WTC11 (cell line): ENCODE data around the gene B4GALT6. TPM values are rescaled to one million over a fixed set of nuclear protein-coding genes. Genes with fewer than 3 reads are reported as not detected.

Experiments used
- ATAC-seq: fragments of 200-7000 bp; cut with Tn5 transposase; 2 replicates; pipeline ENCODE4 v1.10.0; 2021; ENCODE audit warnings: mild to moderate bottlenecking, moderate library complexity
- CTCF ChIA-PET: fragments of 300-600 bp; sonication (Branson Sonifier 250); formaldehyde crosslinking; loops from one replicate; lab custom pipeline; 2021; ENCODE audit warnings: antibody characterized with exemption; lab: Charles Lee
- POLR2A ChIA-PET: fragments of 350-600 bp; sonication (Branson Sonifier 250); formaldehyde crosslinking; loops from one replicate; lab custom pipeline; 2021; ENCODE audit warnings: antibody characterized with exemption; lab: Charles Lee
- DNase-seq: peaks from one replicate; pipeline ENCODE4 v3.0.0; 2021; ENCODE audit warnings: low spot score
- H3K27ac Mint-ChIP-seq: 2 replicates; pipeline ENCODE4 v1.8.0; 2021; ENCODE audit warnings: mixed read lengths
- H3K27me3 Mint-ChIP-seq: 2 replicates; pipeline ENCODE4 v1.8.0; 2021; ENCODE audit warnings: low read depth, mild to moderate bottlenecking, moderate library complexity, mixed read lengths
- H3K36me3 Mint-ChIP-seq: 2 replicates; pipeline ENCODE4 v1.8.0; 2021; ENCODE audit warnings: mixed read lengths
- H3K4me1 Mint-ChIP-seq: 2 replicates; pipeline ENCODE4 v1.8.0; 2022; ENCODE audit warnings: mixed read lengths
- H3K4me3 Mint-ChIP-seq: 2 replicates; pipeline ENCODE4 v1.8.0; 2021; ENCODE audit warnings: mild to moderate bottlenecking, moderate library complexity, mixed read lengths
- H3K9me3 Mint-ChIP-seq: 2 replicates; pipeline ENCODE4 v1.8.0; 2021; ENCODE audit warnings: mixed read lengths
- ATF1 ChIP-seq: sonication (generic); formaldehyde crosslinking; IDR thresholded peaks from 2 replicates; pipeline ENCODE4 v1.8.1; 2023; ENCODE audit warnings: mild to moderate bottlenecking, moderate library complexity, missing genetic modification reagents
- ESRRA ChIP-seq: sonication (generic); formaldehyde crosslinking; IDR thresholded peaks from 2 replicates; pipeline ENCODE4 v1.8.1; 2022; ENCODE audit warnings: mild to moderate bottlenecking, missing genetic modification reagents, borderline replicate concordance
- ETV6 ChIP-seq: sonication (generic); formaldehyde crosslinking; IDR thresholded peaks from 2 replicates; pipeline ENCODE4 v1.8.1; 2022; ENCODE audit warnings: mild to moderate bottlenecking, missing genetic modification reagents
- FOXK1 ChIP-seq: sonication (generic); formaldehyde crosslinking; IDR thresholded peaks from 2 replicates; pipeline ENCODE4 v1.8.0; 2022; ENCODE audit warnings: mild to moderate bottlenecking, moderate library complexity, missing genetic modification reagents
- JAZF1 ChIP-seq: fragments of 250-450 bp; sonication (Bioruptor Pico); IDR thresholded peaks from 2 replicates; pipeline ENCODE4 v1.9.0; 2021; ENCODE audit warnings: moderate library complexity, mild to moderate bottlenecking, inconsistent platforms
- JUN ChIP-seq: sonication (generic); formaldehyde crosslinking; IDR thresholded peaks from 2 replicates; pipeline ENCODE4 v1.8.0; 2023; ENCODE audit warnings: mild to moderate bottlenecking, missing genetic modification reagents
- MXD4 ChIP-seq: fragments of 250-450 bp; sonication (Bioruptor Pico); IDR thresholded peaks from 2 replicates; pipeline ENCODE4 v1.8.0; 2021; ENCODE audit warnings: mild to moderate bottlenecking, moderate library complexity, borderline replicate concordance
- NFYB ChIP-seq: sonication (generic); formaldehyde crosslinking; conservative IDR thresholded peaks from 2 replicates; pipeline ENCODE4 v1.8.0; 2022; ENCODE audit warnings: low read depth, missing genetic modification reagents
- NR1H2 ChIP-seq: sonication (generic); formaldehyde crosslinking; IDR thresholded peaks from 2 replicates; pipeline ENCODE4 v1.9.0; 2021; ENCODE audit warnings: mild to moderate bottlenecking, moderate library complexity, missing genetic modification reagents
- SOX15 ChIP-seq: fragments of 250-450 bp; sonication (Bioruptor Pico); IDR thresholded peaks from 2 replicates; pipeline ENCODE4 v1.9.0; 2021; ENCODE audit warnings: mild to moderate bottlenecking
- TCF7 ChIP-seq: sonication (generic); formaldehyde crosslinking; IDR thresholded peaks from 2 replicates; pipeline ENCODE4 v1.8.0; 2022; ENCODE audit warnings: mild to moderate bottlenecking, low read depth, missing genetic modification reagents, moderate library complexity
- TEAD1 ChIP-seq: sonication (generic); formaldehyde crosslinking; IDR thresholded peaks from 2 replicates; pipeline ENCODE4 v1.8.0; 2022; ENCODE audit warnings: mild to moderate bottlenecking, missing genetic modification reagents
- ZNF121 ChIP-seq: sonication (generic); formaldehyde crosslinking; IDR thresholded peaks from 2 replicates; pipeline ENCODE4 v1.8.0; 2023; ENCODE audit warnings: missing genetic modification reagents
- ZNF138 ChIP-seq: sonication (generic); formaldehyde crosslinking; conservative IDR thresholded peaks from 2 replicates; pipeline ENCODE4 v1.8.1; 2022; ENCODE audit warnings: mild to moderate bottlenecking, moderate library complexity, missing genetic modification reagents
- ZNF263 ChIP-seq: sonication (generic); formaldehyde crosslinking; IDR thresholded peaks from 2 replicates; pipeline ENCODE4 v1.8.1; 2022; ENCODE audit warnings: low read depth, mild to moderate bottlenecking, moderate library complexity, missing genetic modification reagents
- total RNA-seq: library from RNA; stranded (reverse); gene quantifications from 3 replicates; pipeline ENCODE4 v1.2.3, GENCODE V29; 2021
- TF ChIP-seq, protein P1 (sequence below): sonication (generic); formaldehyde crosslinking; IDR thresholded peaks from 2 replicates; pipeline ENCODE4 v1.8.0; 2023; ENCODE audit warnings: missing genetic modification reagents, mild to moderate bottlenecking, borderline replicate concordance
- TF ChIP-seq, protein P2 (sequence below): sonication (generic); formaldehyde crosslinking; IDR thresholded peaks from 2 replicates; pipeline ENCODE4 v1.8.1; 2022; ENCODE audit warnings: low read depth, missing genetic modification reagents, borderline replicate concordance
- TF ChIP-seq, protein P3 (sequence below): sonication (generic); formaldehyde crosslinking; IDR thresholded peaks from 2 replicates; pipeline ENCODE4 v1.8.1; 2022; ENCODE audit warnings: missing genetic modification reagents, borderline replicate concordance
- TF ChIP-seq, protein P4 (sequence below): sonication (generic); formaldehyde crosslinking; IDR thresholded peaks from 2 replicates; pipeline ENCODE4 v1.8.1; 2023; ENCODE audit warnings: mild to moderate bottlenecking, missing genetic modification reagents, borderline replicate concordance
- TF ChIP-seq, protein P5 (sequence below): sonication (generic); formaldehyde crosslinking; IDR thresholded peaks from 2 replicates; pipeline ENCODE4 v1.8.1; 2022; ENCODE audit warnings: mild to moderate bottlenecking, missing genetic modification reagents, moderate library complexity, borderline replicate concordance
- TF ChIP-seq, protein P6 (sequence below): sonication (generic); formaldehyde crosslinking; conservative IDR thresholded peaks from 2 replicates; pipeline ENCODE4 v1.8.1; 2022; ENCODE audit warnings: mild to moderate bottlenecking, missing genetic modification reagents

The B4GALT6 gene
- total RNA-seq, 1 experiment from 2014 or later: 50.6 TPM

DNA sequence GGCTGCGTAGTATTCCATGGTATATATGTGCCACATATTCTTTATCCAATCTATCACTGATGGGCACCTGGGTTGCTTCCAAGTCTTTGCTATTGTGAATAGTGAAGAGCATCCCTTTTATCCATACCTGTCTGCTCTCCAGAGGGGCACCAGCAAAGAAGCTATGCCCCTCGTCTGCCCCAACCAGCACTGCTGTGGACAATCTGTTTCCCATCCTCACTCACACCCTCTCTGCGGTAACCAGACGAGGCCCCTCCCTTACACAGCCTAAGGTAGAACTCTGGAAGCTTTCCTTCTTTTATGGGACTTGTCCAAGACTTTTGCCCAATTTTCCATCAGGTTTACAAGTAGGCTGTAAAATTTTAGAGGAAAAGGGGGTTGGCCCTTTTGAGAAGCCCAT is 67.8 kb downstream of the B4GALT6 start (continued):
- TF ChIP-seq, protein P1, sequence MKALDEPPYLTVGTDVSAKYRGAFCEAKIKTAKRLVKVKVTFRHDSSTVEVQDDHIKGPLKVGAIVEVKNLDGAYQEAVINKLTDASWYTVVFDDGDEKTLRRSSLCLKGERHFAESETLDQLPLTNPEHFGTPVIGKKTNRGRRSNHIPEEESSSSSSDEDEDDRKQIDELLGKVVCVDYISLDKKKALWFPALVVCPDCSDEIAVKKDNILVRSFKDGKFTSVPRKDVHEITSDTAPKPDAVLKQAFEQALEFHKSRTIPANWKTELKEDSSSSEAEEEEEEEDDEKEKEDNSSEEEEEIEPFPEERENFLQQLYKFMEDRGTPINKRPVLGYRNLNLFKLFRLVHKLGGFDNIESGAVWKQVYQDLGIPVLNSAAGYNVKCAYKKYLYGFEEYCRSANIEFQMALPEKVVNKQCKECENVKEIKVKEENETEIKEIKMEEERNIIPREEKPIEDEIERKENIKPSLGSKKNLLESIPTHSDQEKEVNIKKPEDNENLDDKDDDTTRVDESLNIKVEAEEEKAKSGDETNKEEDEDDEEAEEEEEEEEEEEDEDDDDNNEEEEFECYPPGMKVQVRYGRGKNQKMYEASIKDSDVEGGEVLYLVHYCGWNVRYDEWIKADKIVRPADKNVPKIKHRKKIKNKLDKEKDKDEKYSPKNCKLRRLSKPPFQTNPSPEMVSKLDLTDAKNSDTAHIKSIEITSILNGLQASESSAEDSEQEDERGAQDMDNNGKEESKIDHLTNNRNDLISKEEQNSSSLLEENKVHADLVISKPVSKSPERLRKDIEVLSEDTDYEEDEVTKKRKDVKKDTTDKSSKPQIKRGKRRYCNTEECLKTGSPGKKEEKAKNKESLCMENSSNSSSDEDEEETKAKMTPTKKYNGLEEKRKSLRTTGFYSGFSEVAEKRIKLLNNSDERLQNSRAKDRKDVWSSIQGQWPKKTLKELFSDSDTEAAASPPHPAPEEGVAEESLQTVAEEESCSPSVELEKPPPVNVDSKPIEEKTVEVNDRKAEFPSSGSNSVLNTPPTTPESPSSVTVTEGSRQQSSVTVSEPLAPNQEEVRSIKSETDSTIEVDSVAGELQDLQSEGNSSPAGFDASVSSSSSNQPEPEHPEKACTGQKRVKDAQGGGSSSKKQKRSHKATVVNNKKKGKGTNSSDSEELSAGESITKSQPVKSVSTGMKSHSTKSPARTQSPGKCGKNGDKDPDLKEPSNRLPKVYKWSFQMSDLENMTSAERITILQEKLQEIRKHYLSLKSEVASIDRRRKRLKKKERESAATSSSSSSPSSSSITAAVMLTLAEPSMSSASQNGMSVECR (CRISPR knock-in tag): no peak
- no peak for TF ChIP-seq NR1H2
- TF ChIP-seq ATF1: no peak
- TF ChIP-seq FOXK1 (CRISPR knock-in tag): no peak
- TF ChIP-seq JAZF1 (CRISPR knock-in tag): no peak
- TF ChIP-seq ESRRA: no peak
- TF ChIP-seq, protein P2, sequence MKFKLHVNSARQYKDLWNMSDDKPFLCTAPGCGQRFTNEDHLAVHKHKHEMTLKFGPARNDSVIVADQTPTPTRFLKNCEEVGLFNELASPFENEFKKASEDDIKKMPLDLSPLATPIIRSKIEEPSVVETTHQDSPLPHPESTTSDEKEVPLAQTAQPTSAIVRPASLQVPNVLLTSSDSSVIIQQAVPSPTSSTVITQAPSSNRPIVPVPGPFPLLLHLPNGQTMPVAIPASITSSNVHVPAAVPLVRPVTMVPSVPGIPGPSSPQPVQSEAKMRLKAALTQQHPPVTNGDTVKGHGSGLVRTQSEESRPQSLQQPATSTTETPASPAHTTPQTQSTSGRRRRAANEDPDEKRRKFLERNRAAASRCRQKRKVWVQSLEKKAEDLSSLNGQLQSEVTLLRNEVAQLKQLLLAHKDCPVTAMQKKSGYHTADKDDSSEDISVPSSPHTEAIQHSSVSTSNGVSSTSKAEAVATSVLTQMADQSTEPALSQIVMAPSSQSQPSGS: no peak

DNA sequence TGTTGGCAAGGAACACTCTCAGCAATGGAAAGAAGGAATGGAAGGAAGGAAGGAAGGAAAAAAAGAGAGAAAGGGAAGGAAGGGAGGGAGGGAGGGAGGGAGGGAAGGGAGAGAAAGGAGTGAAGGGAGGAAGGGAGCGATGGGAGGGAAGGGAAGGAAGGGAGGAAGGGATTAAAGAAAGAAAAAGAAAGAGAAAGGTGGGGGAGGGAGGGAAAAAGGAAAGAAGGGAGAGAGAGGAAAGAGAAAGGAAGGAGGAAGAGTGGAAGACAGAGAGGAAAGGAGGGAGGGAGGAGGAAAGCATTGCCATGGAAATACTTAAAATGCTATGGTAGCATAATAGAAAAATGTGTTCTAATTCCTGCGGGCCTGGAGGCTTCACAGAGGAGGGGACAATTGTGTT is 70.3 kb downstream of the B4GALT6 start:
- ATAC-seq: no peak
- Mint-ChIP-seq H3K36me3 (no peaks in the 10 kb centered on the region), H3K27me3 (no peaks in the 10 kb centered on the region), H3K4me3 (no peak overlapping the region), H3K9me3 (no peaks in the 10 kb centered on the region; the same call in 1 of the 2 replicates), H3K4me1 (peaks cover 38% of the 10 kb centered on the region), H3K27ac (no peak overlapping the region)
- no peak for DNase-seq
- ChIA-PET CTCF (no interaction called here), POLR2A (no interaction called here)
- TF ChIP-seq, protein P3, sequence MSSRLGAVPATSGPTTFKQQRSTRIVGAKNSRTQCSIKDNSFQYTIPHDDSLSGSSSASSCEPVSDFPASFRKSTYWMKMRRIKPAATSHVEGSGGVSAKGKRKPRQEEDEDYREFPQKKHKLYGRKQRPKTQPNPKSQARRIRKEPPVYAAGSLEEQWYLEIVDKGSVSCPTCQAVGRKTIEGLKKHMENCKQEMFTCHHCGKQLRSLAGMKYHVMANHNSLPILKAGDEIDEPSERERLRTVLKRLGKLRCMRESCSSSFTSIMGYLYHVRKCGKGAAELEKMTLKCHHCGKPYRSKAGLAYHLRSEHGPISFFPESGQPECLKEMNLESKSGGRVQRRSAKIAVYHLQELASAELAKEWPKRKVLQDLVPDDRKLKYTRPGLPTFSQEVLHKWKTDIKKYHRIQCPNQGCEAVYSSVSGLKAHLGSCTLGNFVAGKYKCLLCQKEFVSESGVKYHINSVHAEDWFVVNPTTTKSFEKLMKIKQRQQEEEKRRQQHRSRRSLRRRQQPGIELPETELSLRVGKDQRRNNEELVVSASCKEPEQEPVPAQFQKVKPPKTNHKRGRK: 0 out of 2 replicates have a peak, but pooled peaks have one; percentile 21
- TF ChIP-seq ZNF121 (CRISPR knock-in tag) (no peak), MXD4 (CRISPR knock-in tag) (no peak)
- TF ChIP-seq, protein P4, sequence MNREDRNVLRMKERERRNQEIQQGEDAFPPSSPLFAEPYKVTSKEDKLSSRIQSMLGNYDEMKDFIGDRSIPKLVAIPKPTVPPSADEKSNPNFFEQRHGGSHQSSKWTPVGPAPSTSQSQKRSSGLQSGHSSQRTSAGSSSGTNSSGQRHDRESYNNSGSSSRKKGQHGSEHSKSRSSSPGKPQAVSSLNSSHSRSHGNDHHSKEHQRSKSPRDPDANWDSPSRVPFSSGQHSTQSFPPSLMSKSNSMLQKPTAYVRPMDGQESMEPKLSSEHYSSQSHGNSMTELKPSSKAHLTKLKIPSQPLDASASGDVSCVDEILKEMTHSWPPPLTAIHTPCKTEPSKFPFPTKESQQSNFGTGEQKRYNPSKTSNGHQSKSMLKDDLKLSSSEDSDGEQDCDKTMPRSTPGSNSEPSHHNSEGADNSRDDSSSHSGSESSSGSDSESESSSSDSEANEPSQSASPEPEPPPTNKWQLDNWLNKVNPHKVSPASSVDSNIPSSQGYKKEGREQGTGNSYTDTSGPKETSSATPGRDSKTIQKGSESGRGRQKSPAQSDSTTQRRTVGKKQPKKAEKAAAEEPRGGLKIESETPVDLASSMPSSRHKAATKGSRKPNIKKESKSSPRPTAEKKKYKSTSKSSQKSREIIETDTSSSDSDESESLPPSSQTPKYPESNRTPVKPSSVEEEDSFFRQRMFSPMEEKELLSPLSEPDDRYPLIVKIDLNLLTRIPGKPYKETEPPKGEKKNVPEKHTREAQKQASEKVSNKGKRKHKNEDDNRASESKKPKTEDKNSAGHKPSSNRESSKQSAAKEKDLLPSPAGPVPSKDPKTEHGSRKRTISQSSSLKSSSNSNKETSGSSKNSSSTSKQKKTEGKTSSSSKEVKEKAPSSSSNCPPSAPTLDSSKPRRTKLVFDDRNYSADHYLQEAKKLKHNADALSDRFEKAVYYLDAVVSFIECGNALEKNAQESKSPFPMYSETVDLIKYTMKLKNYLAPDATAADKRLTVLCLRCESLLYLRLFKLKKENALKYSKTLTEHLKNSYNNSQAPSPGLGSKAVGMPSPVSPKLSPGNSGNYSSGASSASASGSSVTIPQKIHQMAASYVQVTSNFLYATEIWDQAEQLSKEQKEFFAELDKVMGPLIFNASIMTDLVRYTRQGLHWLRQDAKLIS (CRISPR knock-in tag): no peak

DNA sequence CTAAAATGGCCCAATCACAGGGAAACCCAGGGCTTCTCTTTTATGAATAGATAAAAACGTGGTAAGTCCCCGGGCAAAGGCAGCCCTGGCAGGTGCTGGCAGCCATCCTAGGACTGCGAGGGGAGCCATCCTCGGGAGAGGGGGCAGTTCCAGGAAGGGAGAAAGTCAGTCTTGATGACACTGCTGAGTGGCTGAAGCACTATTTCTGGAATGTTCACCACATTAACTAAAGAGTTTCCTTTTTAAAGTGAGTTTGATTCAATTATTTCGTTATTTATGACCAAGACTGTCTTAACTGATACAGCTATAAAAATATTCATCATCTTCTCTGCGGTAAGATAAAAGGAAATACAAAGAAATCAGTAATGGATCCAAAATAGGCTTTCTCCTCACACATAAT is 72.3 kb downstream of the B4GALT6 start:
- no peaks in the 10 kb centered on the region for H3K27me3 Mint-ChIP-seq
- TF ChIP-seq ZNF263 (no peak), TCF7 (CRISPR knock-in tag) (no peak), SOX15 (no peak), ETV6 (CRISPR knock-in tag) (no peak), NFYB (CRISPR knock-in tag) (no peak), ESRRA (no peak), ZNF138 (CRISPR knock-in tag) (no peak), ATF1 (no peak), MXD4 (CRISPR knock-in tag) (no peak), TEAD1 (CRISPR knock-in tag) (no peak), JUN (CRISPR knock-in tag) (no peak)
- TF ChIP-seq, protein P5, sequence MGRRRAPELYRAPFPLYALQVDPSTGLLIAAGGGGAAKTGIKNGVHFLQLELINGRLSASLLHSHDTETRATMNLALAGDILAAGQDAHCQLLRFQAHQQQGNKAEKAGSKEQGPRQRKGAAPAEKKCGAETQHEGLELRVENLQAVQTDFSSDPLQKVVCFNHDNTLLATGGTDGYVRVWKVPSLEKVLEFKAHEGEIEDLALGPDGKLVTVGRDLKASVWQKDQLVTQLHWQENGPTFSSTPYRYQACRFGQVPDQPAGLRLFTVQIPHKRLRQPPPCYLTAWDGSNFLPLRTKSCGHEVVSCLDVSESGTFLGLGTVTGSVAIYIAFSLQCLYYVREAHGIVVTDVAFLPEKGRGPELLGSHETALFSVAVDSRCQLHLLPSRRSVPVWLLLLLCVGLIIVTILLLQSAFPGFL: no peak
- TF ChIP-seq, protein P6, sequence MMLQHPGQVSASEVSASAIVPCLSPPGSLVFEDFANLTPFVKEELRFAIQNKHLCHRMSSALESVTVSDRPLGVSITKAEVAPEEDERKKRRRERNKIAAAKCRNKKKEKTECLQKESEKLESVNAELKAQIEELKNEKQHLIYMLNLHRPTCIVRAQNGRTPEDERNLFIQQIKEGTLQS (CRISPR knock-in tag): no peak

More for the DNA sequence above, 72.3 kb downstream of the B4GALT6 start:
- H3K9me3 Mint-ChIP-seq: no peaks in the 10 kb centered on the region
- H3K27ac Mint-ChIP-seq: no peak overlapping the region
- ChIA-PET POLR2A (no interaction called here), CTCF (interaction anchor here (1.5 to 2.9 kb wide), 4 partner anchors 10 to 188 kb away, joined by 3 to 35 read pairs (median 12); no protein-coding TSS in a partner anchor)
- ATAC-seq (no peak), DNase-seq (no peak)
- H3K4me3 Mint-ChIP-seq: no peak overlapping the region
- peaks cover 34% of the 10 kb centered on the region for H3K4me1 Mint-ChIP-seq
- H3K36me3 Mint-ChIP-seq: no peaks in the 10 kb centered on the region
